HepG2 (cell line): ENCODE results near the gene SMAD7. TPM values are rescaled to one million over a fixed set of nuclear protein-coding genes. Genes with fewer than 3 reads are reported as not detected.
A peak's percentile ranks its signal among the peaks of the same experiment; 100 is the strongest.

Experiments
- BCLAF1 ChIP-seq: fragments of 450-650 bp; IDR thresholded peaks from 2 replicates; pipeline ENCODE4 v1.6.1; 2017; ENCODE audit warnings: mild to moderate bottlenecking
- BORCS8-MEF2B ChIP-seq: sonication (generic); formaldehyde crosslinking; IDR thresholded peaks from 2 replicates; pipeline ENCODE4 v1.8.0; 2022; ENCODE audit warnings: mild to moderate bottlenecking, missing genetic modification reagents
- FOSL2 ChIP-seq: sonication (generic); formaldehyde crosslinking; IDR thresholded peaks from 2 replicates; pipeline ENCODE4 v1.4.0; 2020; ENCODE audit warnings: missing genetic modification reagents
- GPBP1L1 ChIP-seq: sonication (generic); formaldehyde crosslinking; IDR thresholded peaks from 2 replicates; pipeline ENCODE4 v1.5.0; 2020; ENCODE audit warnings: mild to moderate bottlenecking, missing genetic modification reagents
- HDAC2 ChIP-seq: sonication (generic); formaldehyde crosslinking; IDR thresholded peaks from 2 replicates; pipeline ENCODE4 v1.4.0; 2020; ENCODE audit warnings: missing genetic modification reagents
- KDM4B ChIP-seq: sonication (generic); formaldehyde crosslinking; IDR thresholded peaks from 2 replicates; pipeline ENCODE4 v1.4.0; 2020; ENCODE audit warnings: missing genetic modification reagents
- MAZ ChIP-seq, 2 experiments: sonication (generic) in 1 of 2; formaldehyde crosslinking in 1 of 2; IDR thresholded peaks; 2 replicates each; pipeline versions ENCODE4 v1.5.0 to v1.6.1; 2012 to 2020; ENCODE audit warnings: low read depth in 2 of 2, mild to moderate bottlenecking in 2 of 2, borderline replicate concordance in 1 of 2, improper control_type of control experiment in 1 of 2, low read length in 1 of 2, missing genetic modification reagents in 1 of 2, moderate library complexity in 1 of 2
- NFE2L1 ChIP-seq: sonication (generic); formaldehyde crosslinking; IDR thresholded peaks from 2 replicates; pipeline ENCODE4 v1.4.0; 2020; ENCODE audit warnings: missing genetic modification reagents, mild to moderate bottlenecking, borderline replicate concordance
- RBFOX2 ChIP-seq: fragments of 200-400 bp; formaldehyde crosslinking; IDR thresholded peaks from 2 replicates; pipeline ENCODE4 v1.6.1; 2017; ENCODE audit warnings: low read depth, mild to moderate bottlenecking, low read length
- RERE ChIP-seq: IDR thresholded peaks from 2 replicates; pipeline ENCODE4 v1.6.1; 2016; ENCODE audit warnings: low read depth, missing genetic modification reagents, missing compliant biosample characterization
- SIX4 ChIP-seq: sonication (generic); formaldehyde crosslinking; IDR thresholded peaks from 2 replicates; pipeline ENCODE4 v1.4.0; 2020; ENCODE audit warnings: missing genetic modification reagents
- TEAD3 ChIP-seq: optimal IDR thresholded peaks from 2 replicates; pipeline ENCODE3; 2016; ENCODE audit warnings: borderline replicate concordance
- ZMYM3 ChIP-seq: sonication (generic); formaldehyde crosslinking; IDR thresholded peaks from 2 replicates; pipeline ENCODE4 v1.5.1; 2020; ENCODE audit warnings: mild to moderate bottlenecking, missing genetic modification reagents
- ZNF549 ChIP-seq: sonication (generic); formaldehyde crosslinking; IDR thresholded peaks from 2 replicates; pipeline ENCODE4 v1.5.0; 2020; ENCODE audit warnings: missing genetic modification reagents
- ZNF607 ChIP-seq: sonication (generic); formaldehyde crosslinking; IDR thresholded peaks from 2 replicates; pipeline ENCODE4 v1.5.1; 2020; ENCODE audit warnings: missing genetic modification reagents, mild to moderate bottlenecking, borderline replicate concordance
- ZNF772 ChIP-seq: sonication (generic); formaldehyde crosslinking; IDR thresholded peaks from 2 replicates; pipeline ENCODE4 v1.5.0; 2020; ENCODE audit warnings: mild to moderate bottlenecking, missing genetic modification reagents
- polyA plus RNA-seq, 8 experiments: library from polyadenylated mRNA; depleted of rRNA in 3 of 8; stranded (reverse) in 7 of 8; unstranded in 1 of 8; fragments of >200 nt; fragmentation: Illumina TruSeq in 4 of 8; extraction: Trizol in 4 of 8; gene quantifications; 2 replicates each; pipeline versions ENCODE4 v1.2.1 to v1.2.3, GENCODE V29; 2011 to 2016; ENCODE audit warnings: low read depth in 4 of 8, missing spikeins in 1 of 8, mixed read lengths in 1 of 8; ENCODE audit not compliant: insufficient read depth in 1 of 8
- total RNA-seq, 5 experiments: library from RNA; depleted of rRNA; stranded (reverse); fragments of >200 nt; fragmentation: Illumina TruSeq; extraction: Trizol; gene quantifications; 2 replicates each; pipeline ENCODE4 v1.2.3, GENCODE V29; 2016; ENCODE audit warnings: low read depth in 1 of 5
- TF ChIP-seq, protein P1 (sequence below): sonication (generic); formaldehyde crosslinking; IDR thresholded peaks from 2 replicates; pipeline ENCODE4 v1.4.0; 2020; ENCODE audit warnings: missing genetic modification reagents

SMAD7 gene
- total and polyA plus RNA-seq, 2 of the 13 experiments (the other 11 are each of a cell fraction or from before 2014, with no cell fraction given) = 17.4 to 24.7 TPM

GRCh38 chr18:48948112-48949049 lies 2.4 kb downstream of the SMAD7 start (continued):
- TF ChIP-seq ZMYM3 (CRISPR knock-in tag) (peak; percentile 23; the same call in 1 of the 2 replicates), HDAC2 (peak; percentile 58; the same call in 1 of the 2 replicates), RERE (CRISPR knock-in tag) (peak; percentile 78; the same call in 1 of the 2 replicates), SIX4 (no peak), FOSL2 (CRISPR knock-in tag) (peak; percentile 46), MAZ (IDR thresholded peaks at IDR 0.05; ENCODE audit: borderline replicate concordance, low read depth, low read length) (no peak; the same call in 1 of the 2 replicates), MAZ (CRISPR knock-in tag; IDR thresholded peaks at IDR 0.05; ENCODE audit: low read depth) (0 out of 2 replicates have a peak, but pooled peaks have one; percentile 40), NFE2L1 (no peak), ZNF549 (CRISPR knock-in tag) (no peak), GPBP1L1 (CRISPR knock-in tag) (no peak), ZNF607 (CRISPR knock-in tag) (0 out of 2 replicates have a peak, but pooled peaks have one; percentile 36), KDM4B (no peak), ZNF772 (no peak), BCLAF1 (no peak), BORCS8-MEF2B (no peak; the same call in 1 of the 2 replicates), TEAD3 (CRISPR knock-in tag) (no peak), RBFOX2 (peak; percentile 68; the same call in 1 of the 2 replicates)
- TF ChIP-seq, protein P1, sequence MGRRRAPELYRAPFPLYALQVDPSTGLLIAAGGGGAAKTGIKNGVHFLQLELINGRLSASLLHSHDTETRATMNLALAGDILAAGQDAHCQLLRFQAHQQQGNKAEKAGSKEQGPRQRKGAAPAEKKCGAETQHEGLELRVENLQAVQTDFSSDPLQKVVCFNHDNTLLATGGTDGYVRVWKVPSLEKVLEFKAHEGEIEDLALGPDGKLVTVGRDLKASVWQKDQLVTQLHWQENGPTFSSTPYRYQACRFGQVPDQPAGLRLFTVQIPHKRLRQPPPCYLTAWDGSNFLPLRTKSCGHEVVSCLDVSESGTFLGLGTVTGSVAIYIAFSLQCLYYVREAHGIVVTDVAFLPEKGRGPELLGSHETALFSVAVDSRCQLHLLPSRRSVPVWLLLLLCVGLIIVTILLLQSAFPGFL (CRISPR knock-in tag) = no peak
